B cell (primary cell): ENCODE data around the gene ZBTB8B. TPM values are rescaled to one million over a fixed set of nuclear protein-coding genes. Genes with fewer than 3 reads are reported as not detected.
"Not testable (repeated sequence)": the region's sequence is repeated elsewhere in the genome, so short reads cannot be mapped to it uniquely, and the experiment has no call there.

Experiments
- ATAC-seq: fragments of 200-7000 bp; cut with Tn5 transposase; one replicate; pipeline ENCODE4 v1.10.0; 2021; ENCODE audit warnings: low read depth, mild to moderate bottlenecking, moderate number of reproducible peaks, moderate library complexity
- CTCF ChIA-PET: fragments of 350-600 bp; sonication (Branson Sonifier 250); formaldehyde crosslinking; loops from one replicate; lab custom pipeline; 2021; ENCODE audit warnings: antibody characterized with exemption, inconsistent platforms; lab: Charles Lee
- POLR2A ChIA-PET: fragments of 350-600 bp; sonication (Branson Sonifier 250); formaldehyde crosslinking; loops from one replicate; lab custom pipeline; 2021; ENCODE audit warnings: antibody characterized with exemption; lab: Charles Lee
- DNase-seq: peaks from one replicate; pipeline ENCODE4 v3.0.0; 2013
- H2AFZ ChIP-seq: 2 replicates; pipeline ENCODE4 v1.6.1; 2012; ENCODE audit warnings: mild to moderate bottlenecking, low read depth, low read length; ENCODE audit not compliant: insufficient read depth, poor library complexity, severe bottlenecking
- H3K27ac ChIP-seq, 2 donors: 1 replicate in 1 of 2; 2 replicates in 1 of 2; pipeline ENCODE4 v1.5.1; 2012 to 2013; ENCODE audit warnings: low read length in 2 of 2, mild to moderate bottlenecking in 2 of 2, moderate library complexity in 1 of 2
- H3K27me3 ChIP-seq, 4 experiments: fragments of 200-600 bp in 1 of 4; sonication (generic) in 1 of 4; replicated peaks in 1 of 4; 1 replicate in 2 of 4; 2 replicates in 2 of 4; pipeline versions ENCODE4 v1.6.1 to v1.7.0; 2013 to 2016; ENCODE audit warnings: low read length in 3 of 4, mild to moderate bottlenecking in 2 of 4, mixed read lengths in 1 of 4, moderate library complexity in 1 of 4; ENCODE audit not compliant: insufficient read depth in 4 of 4, control insufficient read depth in 3 of 4; ENCODE audit errors: control extremely low read depth in 1 of 4
- H3K36me3 ChIP-seq, 2 experiments: replicated peaks in 1 of 2; 1 replicate in 1 of 2; 2 replicates in 1 of 2; pipeline versions ENCODE4 v1.6.1 to v1.7.1; 2013; ENCODE audit warnings: low read length in 1 of 2; ENCODE audit not compliant: insufficient read depth in 2 of 2, control insufficient read depth in 1 of 2; ENCODE audit errors: control extremely low read depth in 1 of 2, extremely low read depth in 1 of 2
- H3K4me1 ChIP-seq, 2 donors: fragments of 200-600 bp in 1 of 2; sonication (generic) in 1 of 2; 1 replicate in 1 of 2; 2 replicates in 1 of 2; pipeline versions ENCODE4 v1.5.1 to v1.6.1; 2013 to 2017; ENCODE audit warnings: low read length in 2 of 2; ENCODE audit not compliant: control insufficient read depth in 2 of 2, insufficient read depth in 2 of 2
- H3K4me2 ChIP-seq: replicated peaks from 2 replicates; pipeline ENCODE3; 2012; ENCODE audit warnings: mild to moderate bottlenecking, low read depth, low read length; ENCODE audit not compliant: poor library complexity, severe bottlenecking
- H3K4me3 ChIP-seq, 5 experiments: fragments of 200-600 bp in 1 of 5; sonication (generic) in 1 of 5; 1 replicate in 3 of 5; 2 replicates in 2 of 5; pipeline versions ENCODE4 v1.5.1 to v1.7.0; 2011 to 2016; ENCODE audit warnings: low read length in 4 of 5, mild to moderate bottlenecking in 4 of 5, low read depth in 2 of 5, control low read depth in 1 of 5, moderate library complexity in 1 of 5; ENCODE audit not compliant: insufficient read depth in 1 of 5; ENCODE audit errors: control extremely low read depth in 1 of 5, extremely low read depth in 1 of 5
- H3K79me2 ChIP-seq: fragments of 200-600 bp; sonication (generic); one replicate; pipeline ENCODE4 v1.6.0; 2016; ENCODE audit warnings: low read length; ENCODE audit not compliant: control insufficient read depth, insufficient read depth
- H3K9ac ChIP-seq: fragments of 200-600 bp; sonication (generic); 2 replicates; pipeline ENCODE4 v1.6.1; 2017; ENCODE audit warnings: mild to moderate bottlenecking, low read length, moderate library complexity
- H3K9me3 ChIP-seq, 3 donors: one replicate each; pipeline versions ENCODE4 v1.6.1 to v1.7.1; 2013; ENCODE audit warnings: low read length in 2 of 3; ENCODE audit not compliant: control insufficient read depth in 2 of 3, insufficient read depth in 1 of 3; ENCODE audit errors: control extremely low read depth in 1 of 3
- H4K20me1 ChIP-seq: 2 replicates; pipeline ENCODE4 v1.6.0; 2012; ENCODE audit warnings: mild to moderate bottlenecking, low read length; ENCODE audit not compliant: insufficient read depth, control insufficient read depth, poor library complexity, severe bottlenecking
- H3K27ac Mint-ChIP-seq: one replicate; pipeline ENCODE4 v1.8.0; 2021; ENCODE audit warnings: mixed read lengths
- H3K27me3 Mint-ChIP-seq: one replicate; pipeline ENCODE4 v1.8.0; 2021; ENCODE audit warnings: mixed read lengths
- H3K4me1 Mint-ChIP-seq: one replicate; pipeline ENCODE4 v1.8.0; 2021; ENCODE audit warnings: mixed read lengths
- H3K4me3 Mint-ChIP-seq: one replicate; pipeline ENCODE4 v1.8.0; 2021; ENCODE audit warnings: mixed read lengths
- H3K9me3 Mint-ChIP-seq: one replicate; pipeline ENCODE4 v1.8.0; 2022; ENCODE audit warnings: mixed read lengths; ENCODE audit not compliant: insufficient read depth
- EZH2 ChIP-seq: IDR thresholded peaks from 2 replicates; pipeline ENCODE4 v1.6.1; 2012; ENCODE audit warnings: borderline replicate concordance, low read depth, mild to moderate bottlenecking, moderate library complexity, low read length; ENCODE audit not compliant: insufficient read depth, poor library complexity, severe bottlenecking
- WGBS: methylation state at CpG from one replicate; pipeline ENCODE4 v1.1.5; 2013; ENCODE audit warnings: missing lambda C conversion rate; ENCODE audit not compliant: insufficient coverage; 5-methylcytosine and 5-hydroxymethylcytosine counted together
- intact Hi-C: fragments of 100-400 bp; cut with micrococcal nuclease; formaldehyde crosslinking; loops from one replicate; pipeline ENCODE4 v1.10.0; 2022
- polyA plus RNA-seq: library from polyadenylated mRNA; depleted of rRNA; stranded (reverse); fragments of >200 nt; gene quantifications from 2 replicates; pipeline ENCODE4 v1.2.3, GENCODE V29; 2012
- total RNA-seq, 2 donors: library from RNA; stranded (reverse); fragments of 120-200 nt in 1 of 2; gene quantifications; 1 replicate in 1 of 2; 2 replicates in 1 of 2; pipeline versions ENCODE4 v1.2.3 to v1.2.4, GENCODE V29; 2013 to 2022
- TF ChIP-seq, protein P1 (sequence below): fragments of 200-600 bp; IDR thresholded peaks from one replicate; pipeline ENCODE4 v1.8.0; 2022; ENCODE audit warnings: antibody characterized with exemption, mild to moderate bottlenecking

Gene ZBTB8B
- total and polyA plus RNA-seq, 2 donors (not counting 1 experiment from before 2014, with no cell fraction given), result 0.02 TPM; not detected in 1

DNA sequence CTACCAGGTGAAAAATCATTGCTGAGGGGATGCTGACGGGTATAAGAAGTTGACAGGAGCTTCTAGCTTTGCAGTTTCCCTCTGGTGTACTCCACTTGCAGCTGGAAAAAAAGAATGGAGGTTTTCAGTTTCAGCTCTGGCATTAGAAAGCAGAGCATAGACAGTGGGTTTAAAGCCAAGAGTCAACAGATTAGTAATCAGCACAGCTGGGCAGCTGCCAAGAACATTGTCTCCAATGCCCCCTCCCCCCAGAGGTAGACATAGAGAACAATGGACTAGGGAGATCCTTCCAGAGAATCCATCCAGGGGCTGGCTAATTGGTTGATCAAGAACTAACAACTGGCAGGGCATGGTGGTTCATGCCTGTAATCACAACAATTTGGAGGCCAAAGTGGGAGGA is 10.1 kb upstream of the ZBTB8B start:
- Histone ChIP-seq H3K36me3 (no peaks in the 10 kb centered on the region), H3K4me3 (no peak overlapping the region), H3K9me3 (peaks cover 2 to 19% (median 19%) of the 10 kb centered on the region in 3 donors), H3K27ac (no peak overlapping the region), H3K4me1 (no peaks in the 10 kb centered on the region), H3K4me2 (no peak overlapping the region), H4K20me1 (no peaks in the 10 kb centered on the region), H3K9ac (no peak overlapping the region), H3K79me2 (no peaks in the 10 kb centered on the region), H2AFZ (no peak overlapping the region), H3K27me3 (peaks cover 0 to 8% (median 2%) of the 10 kb centered on the region in 4 experiments)
- Mint-ChIP-seq H3K27me3 (peaks cover 14% of the 10 kb centered on the region), H3K4me1 (no peaks in the 10 kb centered on the region), H3K9me3 (peaks cover 12% of the 10 kb centered on the region), H3K27ac (no peak overlapping the region), H3K4me3 (no peak overlapping the region)
- ChIA-PET CTCF (no interaction called here), POLR2A (no interaction called here)
- TF ChIP-seq, protein P1, sequence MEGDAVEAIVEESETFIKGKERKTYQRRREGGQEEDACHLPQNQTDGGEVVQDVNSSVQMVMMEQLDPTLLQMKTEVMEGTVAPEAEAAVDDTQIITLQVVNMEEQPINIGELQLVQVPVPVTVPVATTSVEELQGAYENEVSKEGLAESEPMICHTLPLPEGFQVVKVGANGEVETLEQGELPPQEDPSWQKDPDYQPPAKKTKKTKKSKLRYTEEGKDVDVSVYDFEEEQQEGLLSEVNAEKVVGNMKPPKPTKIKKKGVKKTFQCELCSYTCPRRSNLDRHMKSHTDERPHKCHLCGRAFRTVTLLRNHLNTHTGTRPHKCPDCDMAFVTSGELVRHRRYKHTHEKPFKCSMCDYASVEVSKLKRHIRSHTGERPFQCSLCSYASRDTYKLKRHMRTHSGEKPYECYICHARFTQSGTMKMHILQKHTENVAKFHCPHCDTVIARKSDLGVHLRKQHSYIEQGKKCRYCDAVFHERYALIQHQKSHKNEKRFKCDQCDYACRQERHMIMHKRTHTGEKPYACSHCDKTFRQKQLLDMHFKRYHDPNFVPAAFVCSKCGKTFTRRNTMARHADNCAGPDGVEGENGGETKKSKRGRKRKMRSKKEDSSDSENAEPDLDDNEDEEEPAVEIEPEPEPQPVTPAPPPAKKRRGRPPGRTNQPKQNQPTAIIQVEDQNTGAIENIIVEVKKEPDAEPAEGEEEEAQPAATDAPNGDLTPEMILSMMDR, result no peak
- no peak for TF ChIP-seq EZH2
- no peak for ATAC-seq
- 73% methylated on average over 1 of the region's 1 CpG for WGBS
- intact Hi-C loops, result no loop called here
- DNase-seq, result no peak

DNA sequence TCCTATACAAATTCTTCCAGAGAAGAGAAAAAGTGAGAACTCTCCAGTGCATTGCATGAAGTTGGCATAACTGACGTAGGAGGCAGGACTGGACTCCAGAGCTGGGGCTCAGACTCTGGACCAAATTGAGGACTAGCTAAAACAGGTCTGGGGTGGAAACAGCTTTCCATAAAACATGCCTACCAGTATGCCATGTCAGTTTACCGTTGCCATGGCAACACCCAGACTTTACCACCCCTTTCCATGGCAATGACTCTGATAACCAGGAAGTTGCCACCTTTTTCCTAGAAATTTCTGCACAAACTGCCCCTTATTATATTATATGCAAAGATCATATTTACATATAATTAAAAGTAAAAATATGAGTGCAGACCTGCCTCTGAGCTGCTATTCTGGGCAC is 8.9 kb upstream of the ZBTB8B start:
- DNase-seq (no peak), ATAC-seq (no peak)
- intact Hi-C loops, result no loop called here
- no peak overlapping the region for H3K27ac Mint-ChIP-seq
- peaks cover 4 to 18% (median 13%) of the 10 kb centered on the region in 3 donors for H3K9me3 ChIP-seq
- H3K9me3 Mint-ChIP-seq, result peaks cover 12% of the 10 kb centered on the region
- ChIA-PET CTCF (no interaction called here), POLR2A (no interaction called here)
- no peaks in the 10 kb centered on the region for H4K20me1 ChIP-seq
- H3K27me3 Mint-ChIP-seq, result peaks cover 14% of the 10 kb centered on the region
- H3K4me2 ChIP-seq, result no peak overlapping the region
- no peaks in the 10 kb centered on the region for H3K4me1 ChIP-seq
- H3K4me3 ChIP-seq, result no peak overlapping the region
- no peaks in the 10 kb centered on the region for H3K36me3 ChIP-seq
- no peaks in the 10 kb centered on the region for H3K79me2 ChIP-seq
- peaks cover 0 to 8% (median under 1%) of the 10 kb centered on the region in 4 experiments for H3K27me3 ChIP-seq
- TF ChIP-seq, protein P1, result no peak
- no peak for TF ChIP-seq EZH2
- H3K4me1 Mint-ChIP-seq, result no peaks in the 10 kb centered on the region
- no peak overlapping the region for H3K9ac ChIP-seq
- H3K27ac ChIP-seq, result no peak overlapping the region
- no CpG with 5 or more reads among the region's 2 CpGs for WGBS
- no peak overlapping the region for H3K4me3 Mint-ChIP-seq
- H2AFZ ChIP-seq, result no peak overlapping the region

DNA sequence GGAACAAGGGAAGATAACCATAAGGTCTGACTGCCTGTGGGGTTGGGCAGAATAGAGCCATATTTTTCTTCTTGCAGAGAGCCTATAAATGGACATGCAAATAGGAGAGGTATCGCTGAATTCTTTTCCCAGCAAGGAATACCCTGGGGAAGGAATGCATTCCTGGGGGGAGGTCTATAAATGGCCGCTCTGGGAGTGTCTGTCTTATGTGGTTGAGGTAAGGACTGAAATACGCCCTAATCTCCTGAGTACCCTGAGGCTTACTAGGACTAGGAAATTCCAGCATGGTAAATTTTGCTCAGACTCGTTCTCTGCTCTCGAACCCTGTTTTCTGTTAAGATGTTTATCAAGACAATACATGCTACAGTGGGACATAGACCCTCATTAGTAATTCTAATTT is 6.1 kb upstream of the ZBTB8B start:
- 81% methylated on average over 2 of the region's 5 CpGs for WGBS
- H3K4me2 ChIP-seq, H3K9ac ChIP-seq, POLR2A ChIA-PET, H2AFZ ChIP-seq, intact Hi-C loops, CTCF ChIA-PET, H3K27ac Mint-ChIP-seq, H3K36me3 ChIP-seq, H3K79me2 ChIP-seq, ATAC-seq, H3K4me1 Mint-ChIP-seq, H3K27ac ChIP-seq, H3K4me3 ChIP-seq, H3K4me3 Mint-ChIP-seq, H4K20me1 ChIP-seq, DNase-seq, H3K4me1 ChIP-seq: not testable (repeated sequence)
- peaks cover 4 to 18% (median 12%) of the 10 kb centered on the region in 3 donors for H3K9me3 ChIP-seq
- peaks cover 0 to 21% (median 6%) of the 10 kb centered on the region in 4 experiments for H3K27me3 ChIP-seq
- Mint-ChIP-seq H3K27me3 (peaks cover 28% of the 10 kb centered on the region), H3K9me3 (peaks cover 12% of the 10 kb centered on the region)
